Activated CD4-positive, alpha-beta T cell treated with anti-CD3 and anti-CD28 coated beads for 48 hours (primary cell): ENCODE data around the gene TADA2A.
"Not testable (repeated sequence)": the region's sequence is repeated elsewhere in the genome, so short reads cannot be mapped to it uniquely, and the experiment has no call there.

Experiments used
- DNase-seq: peaks from one replicate; pipeline ENCODE4 v3.0.0-alpha.2; 2020

The TADA2A gene

DNA sequence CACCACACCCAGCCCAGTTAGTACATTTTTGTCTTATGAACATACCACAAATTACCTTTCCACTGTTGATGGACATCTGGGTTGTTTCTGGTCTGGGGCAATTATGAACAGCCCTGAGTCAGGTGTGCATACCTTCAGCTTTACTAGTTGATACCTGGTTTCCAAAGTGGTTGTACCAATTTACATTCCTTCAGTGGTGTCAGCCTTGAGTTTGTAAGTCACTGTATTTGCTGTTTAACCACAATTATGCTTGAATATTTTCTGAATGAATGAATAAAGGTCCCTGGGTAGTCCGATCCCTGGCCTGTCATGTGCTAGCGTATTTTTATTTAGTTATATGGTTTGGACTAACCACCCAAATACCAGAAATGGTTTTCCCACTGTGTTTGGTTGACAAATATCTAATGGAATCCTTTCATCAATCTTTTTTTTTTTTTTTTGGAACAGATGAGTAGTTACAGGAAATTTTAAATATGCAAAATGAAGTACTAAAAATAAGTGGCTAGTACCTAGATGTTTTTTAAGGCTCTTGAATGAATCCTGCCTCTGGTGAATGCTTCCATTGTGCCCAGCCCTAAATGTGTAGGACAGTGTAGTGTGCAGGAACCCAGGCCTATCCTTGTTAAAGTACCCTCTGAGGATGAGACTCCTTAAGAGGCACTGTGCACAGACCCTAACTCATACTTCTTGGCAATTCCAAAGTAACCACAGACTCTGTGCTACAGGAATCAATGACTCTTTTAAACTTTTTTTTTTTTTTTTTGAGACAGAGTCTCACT is 86.8 kb downstream of the TADA2A start:
- no peak for DNase-seq

- DNase-seq = no peak
These were observed 87.7 kb downstream of the TADA2A start for GRCh38 chr17:37494401-37494831.

- no peak for DNase-seq
These were observed 88.3 kb downstream of the TADA2A start for GRCh38 chr17:37494971-37495370.

- no peak for DNase-seq
These were observed 93.7 kb downstream of the TADA2A start for GRCh38 chr17:37500378-37500777.

DNA sequence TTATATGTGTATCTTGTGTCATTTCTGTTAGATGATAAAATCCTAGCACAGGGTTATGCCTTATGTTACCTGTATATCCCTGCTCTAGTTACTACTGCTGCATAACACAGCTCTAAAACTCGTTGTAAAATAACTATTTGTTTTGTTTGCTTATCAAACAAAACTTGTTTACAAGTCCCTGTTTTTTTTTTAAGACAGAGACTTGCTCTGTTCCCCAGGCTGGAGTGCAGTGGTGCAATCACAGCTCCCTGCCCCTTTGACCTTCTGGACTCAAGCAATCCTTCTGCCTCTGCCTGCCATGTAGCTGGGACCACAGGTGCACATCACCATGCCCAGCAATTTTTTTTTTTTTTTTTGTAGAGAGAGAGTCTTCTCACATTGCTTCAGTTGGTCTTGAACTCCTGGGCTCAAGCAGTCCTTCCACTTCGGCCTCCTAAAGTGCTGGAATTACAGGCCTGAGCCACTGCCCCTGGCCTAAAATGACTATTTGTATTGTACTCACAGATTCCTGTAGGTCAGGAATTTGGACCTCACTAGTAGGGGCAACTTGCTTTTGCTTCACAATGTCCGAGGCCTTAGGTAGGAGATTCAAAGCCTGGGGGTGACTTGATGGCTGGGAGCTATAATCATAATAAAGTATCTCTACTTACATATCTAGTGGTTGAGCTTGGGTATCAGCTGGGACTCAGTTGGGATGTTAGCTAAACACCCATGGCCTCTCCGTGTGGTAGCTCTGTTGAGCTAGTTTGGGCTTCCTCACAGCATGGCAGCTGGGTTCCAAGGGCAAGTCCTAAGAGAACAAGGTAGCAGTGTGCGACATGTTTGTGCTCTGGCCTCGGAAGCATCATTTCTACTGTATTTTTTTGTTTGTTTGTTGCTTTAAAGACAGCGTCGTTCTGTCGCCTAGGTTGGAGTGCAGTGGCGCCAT is 95.6 kb downstream of the TADA2A start:
- DNase-seq = no peak

DNA sequence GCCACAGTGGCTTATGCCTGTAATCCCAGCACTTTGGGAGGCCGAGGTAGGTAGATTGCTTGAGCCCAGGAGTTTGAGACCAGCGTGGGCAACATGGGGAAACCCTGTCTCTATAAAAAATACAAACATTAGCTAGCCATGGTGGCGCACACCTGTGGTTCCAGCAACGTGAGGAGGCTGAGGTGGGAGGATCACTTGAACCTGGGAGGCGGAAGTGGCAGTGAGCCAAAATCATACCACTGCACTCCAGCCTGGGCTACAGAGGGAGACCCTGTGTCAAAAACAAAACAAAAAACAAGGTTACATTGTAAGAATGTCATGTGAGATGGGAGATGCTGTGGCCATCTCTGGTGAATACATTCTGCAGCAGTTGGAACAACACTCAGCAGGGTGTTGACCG is 96.5 kb downstream of the TADA2A start:
- no peak for DNase-seq

GRCh38 chr17:37505333-37505732 is 98.6 kb downstream of the TADA2A start:
- DNase-seq = no peak

DNA sequence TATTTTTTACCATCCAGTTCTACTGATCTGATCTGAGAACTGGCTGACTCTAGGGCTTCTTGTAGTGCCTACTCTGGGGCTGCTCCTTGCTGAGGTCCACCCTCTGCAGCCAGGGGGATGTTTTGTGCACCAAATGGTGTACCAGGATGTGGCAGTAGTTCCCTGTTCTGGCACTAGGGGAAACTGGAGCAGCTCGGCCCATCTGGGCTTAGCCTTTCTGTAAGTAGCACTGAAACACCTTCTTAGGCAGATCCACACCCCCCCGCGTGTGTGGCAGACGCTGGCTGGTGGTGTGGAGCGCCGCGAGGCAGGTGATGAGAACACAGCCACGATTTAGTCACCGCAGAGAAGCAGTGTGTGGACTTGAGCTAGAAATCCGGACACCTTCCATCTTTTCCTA is 100.0 kb downstream of the TADA2A start:
- DNase-seq = peak; percentile 55

GRCh38 chr17:37507111-37507510 is 100.4 kb downstream of the TADA2A start:
- no peak for DNase-seq

- DNase-seq = no peak
These were observed 103.4 kb downstream of the TADA2A start for GRCh38 chr17:37510056-37510455.

- not testable (repeated sequence) for DNase-seq
These were observed 105.0 kb downstream of the TADA2A start for GRCh38 chr17:37511642-37512041.

GRCh38 chr17:37512442-37513068 is 105.9 kb downstream of the TADA2A start:
- DNase-seq = no peak

- DNase-seq = no peak
These were observed 107.0 kb downstream of the TADA2A start for GRCh38 chr17:37513711-37514110.

DNA sequence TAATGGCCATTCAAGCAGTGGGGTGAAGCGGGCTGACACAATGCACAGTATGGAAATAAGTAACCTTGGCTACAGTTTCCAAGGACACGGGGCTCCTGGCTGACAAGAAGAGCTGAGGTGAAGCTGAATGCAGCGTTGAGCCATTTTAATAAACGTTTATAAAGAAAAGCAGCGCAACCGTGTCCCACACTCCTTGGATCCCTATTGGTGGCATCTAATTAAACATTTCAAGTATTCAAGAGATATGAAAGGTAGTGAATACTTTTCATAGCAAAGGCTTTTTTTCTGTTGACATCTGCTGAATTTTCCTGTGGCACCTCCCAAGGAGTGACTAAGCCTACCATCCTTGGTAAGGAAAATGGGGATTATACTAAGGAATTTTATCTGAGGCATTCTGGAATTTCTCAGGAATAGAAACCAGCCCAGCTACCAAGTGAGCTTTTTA is 109.5 kb downstream of the TADA2A start:
- DNase-seq = no peak

GRCh38 chr17:37517881-37518280 is 111.2 kb downstream of the TADA2A start:
- no peak for DNase-seq

DNA sequence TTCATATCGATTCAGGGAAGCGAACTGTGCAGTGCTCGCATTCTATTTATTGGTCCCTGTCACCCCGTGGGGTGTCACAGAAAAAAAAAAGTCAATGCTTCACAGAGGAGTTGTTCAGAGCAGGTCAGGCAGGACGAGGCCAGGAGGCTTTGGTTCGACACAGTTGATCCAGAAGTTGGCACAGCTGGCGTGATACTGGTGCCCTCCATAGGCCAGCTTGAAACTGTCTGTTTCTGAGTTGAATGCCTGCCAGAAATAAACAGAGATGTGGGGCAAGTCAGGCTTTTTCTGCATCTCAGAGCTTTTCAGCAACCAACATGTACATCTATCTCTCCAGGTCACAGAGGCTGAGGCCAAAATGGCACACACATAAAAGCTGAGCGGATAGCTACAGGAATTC is 112.1 kb downstream of the TADA2A start:
- DNase-seq = no peak

- no peak for DNase-seq
These were observed 112.7 kb downstream of the TADA2A start for GRCh38 chr17:37519251-37519985.

GRCh38 chr17:37520174-37520573 is 113.5 kb downstream of the TADA2A start:
- no peak for DNase-seq

DNA sequence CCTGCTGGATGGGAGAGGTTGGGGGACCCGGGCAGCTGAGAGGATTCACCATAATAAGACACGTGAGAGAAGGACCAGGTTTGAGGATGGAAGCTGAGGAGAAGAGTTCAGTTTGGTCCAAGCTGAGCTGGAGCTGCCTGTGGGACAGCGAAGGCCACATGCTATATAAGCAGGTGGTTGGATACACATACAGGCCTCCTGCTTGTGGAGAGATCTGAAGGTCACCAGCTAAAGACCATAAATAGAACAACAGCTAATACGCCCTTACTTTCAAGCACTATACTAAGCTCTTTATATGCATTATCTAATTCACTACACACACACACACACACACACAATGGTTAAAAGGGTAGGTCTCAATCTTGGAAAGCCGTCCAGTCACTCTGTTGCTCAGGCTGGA is 115.1 kb downstream of the TADA2A start:
- no peak for DNase-seq

GRCh38 chr17:37523715-37524219 is 117.1 kb downstream of the TADA2A start:
- no peak for DNase-seq

GRCh38 chr17:37527249-37527851 is 120.7 kb downstream of the TADA2A start:
- DNase-seq = peak; percentile 18
